SK-N-MC (cell line): ENCODE measurements around the gene SOHLH2.

Source experiments
- EZH2 ChIP-seq: fragments of 200-600 bp; sonication (generic); IDR thresholded peaks from one replicate; pipeline ENCODE4 v1.6.1; 2017; ENCODE audit warnings: antibody characterized with exemption
- POLR2AphosphoS5 ChIP-seq: IDR thresholded peaks from 2 replicates; pipeline ENCODE4 v1.6.1; 2012; ENCODE audit warnings: mild to moderate bottlenecking, low read depth, low read length, borderline replicate concordance

- TF ChIP-seq POLR2AphosphoS5 (no peak), EZH2 (no peak)
Observed at GRCh38 chr13:36224730-36225129, 10.4 kb upstream of the SOHLH2 start.
